ENCODE data around the gene STH.

The STH gene

DNA sequence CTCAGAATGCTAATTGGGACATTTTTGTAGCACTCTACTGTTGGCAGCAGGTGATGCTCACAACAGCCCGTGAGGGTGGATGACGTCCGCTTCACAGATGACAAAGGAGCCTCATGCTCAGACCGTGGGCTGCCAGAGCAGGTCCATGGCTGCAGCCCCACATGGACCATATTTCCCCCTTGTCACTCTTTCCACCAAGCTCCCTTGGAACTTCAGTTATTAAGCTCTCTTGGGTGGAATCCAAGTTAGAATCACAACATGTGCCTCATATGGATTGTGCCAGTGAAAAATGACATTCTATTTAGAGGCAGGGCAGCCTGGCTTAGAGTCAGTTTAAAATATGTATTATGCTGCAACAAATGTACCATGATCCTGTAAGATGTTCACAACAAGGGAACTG is 33.2 kb upstream of the STH start:
- TF ChIP-seq, protein P1, sequence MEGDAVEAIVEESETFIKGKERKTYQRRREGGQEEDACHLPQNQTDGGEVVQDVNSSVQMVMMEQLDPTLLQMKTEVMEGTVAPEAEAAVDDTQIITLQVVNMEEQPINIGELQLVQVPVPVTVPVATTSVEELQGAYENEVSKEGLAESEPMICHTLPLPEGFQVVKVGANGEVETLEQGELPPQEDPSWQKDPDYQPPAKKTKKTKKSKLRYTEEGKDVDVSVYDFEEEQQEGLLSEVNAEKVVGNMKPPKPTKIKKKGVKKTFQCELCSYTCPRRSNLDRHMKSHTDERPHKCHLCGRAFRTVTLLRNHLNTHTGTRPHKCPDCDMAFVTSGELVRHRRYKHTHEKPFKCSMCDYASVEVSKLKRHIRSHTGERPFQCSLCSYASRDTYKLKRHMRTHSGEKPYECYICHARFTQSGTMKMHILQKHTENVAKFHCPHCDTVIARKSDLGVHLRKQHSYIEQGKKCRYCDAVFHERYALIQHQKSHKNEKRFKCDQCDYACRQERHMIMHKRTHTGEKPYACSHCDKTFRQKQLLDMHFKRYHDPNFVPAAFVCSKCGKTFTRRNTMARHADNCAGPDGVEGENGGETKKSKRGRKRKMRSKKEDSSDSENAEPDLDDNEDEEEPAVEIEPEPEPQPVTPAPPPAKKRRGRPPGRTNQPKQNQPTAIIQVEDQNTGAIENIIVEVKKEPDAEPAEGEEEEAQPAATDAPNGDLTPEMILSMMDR (IDR thresholded peaks at IDR 0.05; ENCODE audit: borderline replicate concordance, control extremely low read depth, extremely low read depth, insufficient read depth, missing control alignments): no peak
- in situ Hi-C loops (cut with MboI; ENCODE audit: low sequenced_read_pairs, unreplicated experiment): no loop called here
- no peak for DNase-seq (ENCODE audit: low spot score)

DNA sequence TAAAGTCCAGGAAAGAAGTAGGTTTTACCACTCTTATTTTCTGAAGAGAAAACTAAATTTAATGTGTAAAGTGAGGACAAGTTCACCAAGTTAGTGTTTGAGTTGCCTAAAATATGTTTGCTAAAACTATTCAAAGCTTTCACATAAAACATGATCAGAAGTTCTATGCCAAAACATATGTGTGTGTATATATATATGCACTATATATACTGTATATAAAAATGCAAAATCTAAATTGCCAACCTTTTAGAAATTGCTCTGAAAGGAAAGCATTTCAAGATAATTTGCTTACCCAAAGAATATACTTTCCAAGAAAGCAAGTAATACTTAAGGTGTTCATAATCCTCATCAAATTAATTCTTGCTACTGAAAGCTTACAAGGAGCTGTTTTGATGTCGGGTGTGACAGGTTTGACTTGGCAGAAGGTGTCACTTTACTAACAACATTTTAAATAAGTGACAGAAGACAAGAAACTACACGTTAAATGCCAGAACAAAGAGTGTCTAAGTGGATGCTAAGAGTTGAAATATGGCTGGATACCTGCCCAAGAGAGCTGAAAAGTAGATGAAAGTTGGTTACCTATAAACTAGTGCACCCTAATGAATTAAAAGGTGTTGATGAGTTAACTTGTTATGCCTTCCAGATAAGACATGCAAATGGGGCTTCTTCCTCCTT is 32.3 kb upstream of the STH start:
- no peak for DNase-seq (ENCODE audit: low spot score)
- TF ChIP-seq, protein P1 (IDR thresholded peaks at IDR 0.05; ENCODE audit: borderline replicate concordance, control extremely low read depth, extremely low read depth, insufficient read depth, missing control alignments): no peak
- in situ Hi-C loops (cut with MboI; ENCODE audit: low sequenced_read_pairs, unreplicated experiment): no loop called here

DNA sequence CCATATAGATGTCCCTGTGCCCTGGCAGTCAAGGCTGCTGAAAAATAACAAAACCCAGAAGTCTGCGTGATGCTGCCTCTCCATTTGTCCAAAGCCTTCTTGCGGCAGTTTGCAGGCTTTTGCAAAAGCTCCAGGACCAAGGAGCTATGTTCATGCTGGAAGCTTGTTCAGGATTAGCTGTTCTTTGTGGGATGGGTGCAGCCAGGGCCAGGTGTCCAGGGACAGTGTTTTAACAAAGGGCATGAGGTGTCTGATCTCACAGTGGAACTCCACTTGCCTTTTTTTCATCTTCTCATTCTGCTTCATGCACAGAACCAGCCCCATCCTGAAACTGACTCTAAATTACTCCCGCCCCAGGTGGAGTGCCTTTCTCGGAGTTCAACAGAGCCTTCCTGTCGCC is 31.7 kb upstream of the STH start:
- TF ChIP-seq, protein P1 (IDR thresholded peaks at IDR 0.05; ENCODE audit: borderline replicate concordance, control extremely low read depth, extremely low read depth, insufficient read depth, missing control alignments): no peak
- in situ Hi-C loops (cut with MboI; ENCODE audit: low sequenced_read_pairs, unreplicated experiment): no loop called here
- DNase-seq (ENCODE audit: low spot score): no peak

DNA sequence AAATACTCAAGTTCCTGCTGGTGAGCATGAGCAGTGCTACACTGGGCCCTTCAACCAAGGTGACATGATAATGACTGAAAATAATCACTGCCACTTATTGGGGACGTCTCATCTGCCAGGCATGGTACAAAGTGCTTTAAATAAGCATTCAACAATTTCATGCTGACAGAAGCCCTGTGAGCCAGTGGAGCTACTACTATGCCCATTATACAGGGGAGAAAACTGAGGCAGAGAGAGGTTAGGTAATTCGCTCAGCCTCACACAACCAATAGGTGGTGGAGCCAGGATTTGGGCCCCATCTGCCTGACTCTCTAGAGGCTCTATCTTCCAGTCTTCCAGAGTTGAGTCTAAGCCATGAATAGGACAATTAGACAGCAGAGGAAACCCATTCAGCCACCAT is 30.3 kb upstream of the STH start:
- no peak for DNase-seq (ENCODE audit: low spot score)
- in situ Hi-C loops (cut with MboI; ENCODE audit: low sequenced_read_pairs, unreplicated experiment): no loop called here
- TF ChIP-seq, protein P1 (IDR thresholded peaks at IDR 0.05; ENCODE audit: borderline replicate concordance, control extremely low read depth, extremely low read depth, insufficient read depth, missing control alignments): no peak

DNA sequence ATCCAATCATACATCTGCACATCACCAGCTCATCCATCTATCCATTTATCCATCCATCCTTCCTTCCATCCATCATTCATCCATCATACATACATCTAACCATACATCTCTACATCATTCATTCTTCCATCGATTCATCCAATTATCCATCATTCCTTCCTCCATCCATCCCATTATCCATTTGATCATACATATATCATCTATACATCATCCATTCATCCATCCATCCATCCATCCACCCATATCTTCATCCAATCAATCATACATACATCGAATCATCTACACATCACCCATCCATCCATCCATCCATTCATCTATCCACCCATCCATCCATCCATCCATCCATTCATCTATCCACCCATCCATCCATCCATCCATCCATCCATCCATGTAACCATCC is 29.3 kb upstream of the STH start:
- no peak for DNase-seq (ENCODE audit: low spot score)
- TF ChIP-seq, protein P1 (IDR thresholded peaks at IDR 0.05; ENCODE audit: borderline replicate concordance, control extremely low read depth, extremely low read depth, insufficient read depth, missing control alignments): no peak
- in situ Hi-C loops (cut with MboI; ENCODE audit: low sequenced_read_pairs, unreplicated experiment): no loop called here

DNA sequence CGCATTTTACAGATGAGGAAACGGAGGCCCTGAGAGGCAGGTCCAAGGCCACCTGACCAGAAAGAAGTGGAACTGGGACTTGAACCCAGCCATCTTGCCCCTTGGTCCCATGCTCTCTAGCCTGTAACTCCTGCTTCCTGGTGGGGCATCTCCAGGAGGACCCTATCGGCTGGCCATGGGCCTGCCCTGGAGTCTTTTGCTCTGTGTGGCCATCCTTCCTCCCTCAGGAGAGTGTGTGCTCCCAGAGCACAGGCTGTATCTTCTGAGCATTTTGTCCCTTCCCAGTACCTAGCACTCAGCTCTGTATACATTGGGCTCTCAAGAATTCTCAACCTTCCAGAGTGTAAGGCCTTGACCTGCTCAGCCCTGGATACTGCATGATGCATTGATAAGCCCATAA is 28.4 kb upstream of the STH start:
- DNase-seq (ENCODE audit: low spot score): no peak
- TF ChIP-seq, protein P1 (IDR thresholded peaks at IDR 0.05; ENCODE audit: borderline replicate concordance, control extremely low read depth, extremely low read depth, insufficient read depth, missing control alignments): no peak
- in situ Hi-C loops (cut with MboI; ENCODE audit: low sequenced_read_pairs, unreplicated experiment): no loop called here

All from GM13976 (cell line).